GM12891 (cell line): Measurements from ENCODE around the gene GPR107.

Experiments
- POLR2A ChIP-seq: IDR thresholded peaks from 2 replicates; pipeline ENCODE4 v1.6.1; 2011; ENCODE audit warnings: low read depth, low read length, control low read depth
- TAF1 ChIP-seq: IDR thresholded peaks from 2 replicates; pipeline ENCODE4 v1.6.1; 2011; ENCODE audit warnings: low read depth, low read length, control low read depth

DNA sequence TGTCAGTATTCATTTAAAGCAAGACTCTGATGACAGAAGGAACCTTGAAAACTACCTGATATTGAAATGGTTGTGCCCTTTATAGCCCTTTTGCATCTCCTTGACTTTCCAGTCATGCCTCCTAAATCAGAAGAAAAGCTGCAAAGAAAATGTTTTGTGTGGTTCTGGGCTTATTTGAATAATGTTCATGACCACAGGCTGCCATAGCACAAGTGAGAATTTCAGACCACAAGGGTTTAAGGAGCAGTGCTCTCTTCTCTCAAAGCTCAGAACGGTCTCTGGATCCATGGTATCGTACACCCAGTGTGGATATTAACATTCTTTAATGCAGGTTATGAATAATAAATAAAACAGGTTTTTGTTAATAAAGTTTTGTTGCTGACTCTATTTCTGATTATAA, 54.2 kb downstream of the GPR107 start:
- TF ChIP-seq TAF1 (no peak), POLR2A (no peak)
